Right renal cortex interstitium (tissue), 3 donors: ENCODE measurements around the gene YIPF4. TPM values are rescaled to one million over a fixed set of nuclear protein-coding genes. Genes with fewer than 3 reads are reported as not detected.
A peak's percentile ranks its signal among the peaks of the same experiment; 100 is the strongest.
"Not testable (repeated sequence)": the region's sequence is repeated elsewhere in the genome, so short reads cannot be mapped to it uniquely, and the experiment has no call there.

Source experiments
- DNase-seq, 3 donors: peaks; one replicate each; pipeline ENCODE4 v3.0.0-alpha.2; 2013; ENCODE audit warnings: low read depth in 3 of 3, low spot score in 2 of 3
- polyA plus RNA-seq, 3 donors: library from polyadenylated mRNA; unstranded; fragments of 120-200 nt; gene quantifications; one replicate each; pipeline ENCODE4 v1.2.1, GENCODE V29; 2013; ENCODE audit not compliant: insufficient read length in 3 of 3

YIPF4 gene
- polyA plus RNA-seq = 10 to 100 TPM; 65.7 to 71.9 (median 67.2) TPM

- peak; percentile 89 to 95 (median 93) for DNase-seq
Measured at GRCh38 chr2:32277674-32278477, at the start of gene YIPF4. Gene YIPF4, plus strand, starts transcription at chr2:32277904. Its CDS starts 252 bp downstream, at chr2:32278156.

GRCh38 chr2:32228181-32228580 lies 49.5 kb upstream of the YIPF4 start:
- DNase-seq = no peak

- no peak for DNase-seq
Measured at GRCh38 chr2:32229635-32230034, 48.1 kb upstream of the YIPF4 start.

GRCh38 chr2:32231959-32232358 lies 45.7 kb upstream of the YIPF4 start:
- DNase-seq = no peak

- no peak for DNase-seq
Measured at GRCh38 chr2:32235315-32235714, 42.4 kb upstream of the YIPF4 start.

GRCh38 chr2:32237488-32237887 lies 40.2 kb upstream of the YIPF4 start:
- DNase-seq = no peak

GRCh38 chr2:32237996-32238395 lies 39.7 kb upstream of the YIPF4 start:
- no peak for DNase-seq

GRCh38 chr2:32242331-32242730 lies 35.4 kb upstream of the YIPF4 start:
- DNase-seq = no peak

- DNase-seq = no peak
Measured at GRCh38 chr2:32246911-32247310, 30.8 kb upstream of the YIPF4 start.

- DNase-seq = no peak
Measured at GRCh38 chr2:32248299-32248698, 29.4 kb upstream of the YIPF4 start.

- DNase-seq = no peak
Measured at GRCh38 chr2:32249731-32250236, 27.9 kb upstream of the YIPF4 start.

- no peak for DNase-seq
Measured at GRCh38 chr2:32250290-32250689, 27.4 kb upstream of the YIPF4 start.

GRCh38 chr2:32258242-32258641 lies 19.5 kb upstream of the YIPF4 start:
- DNase-seq = no peak

- no peak for DNase-seq
Measured at GRCh38 chr2:32260376-32260775, 17.3 kb upstream of the YIPF4 start.

- DNase-seq = no peak
Measured at GRCh38 chr2:32262105-32262504, 15.6 kb upstream of the YIPF4 start.

GRCh38 chr2:32264422-32265105 lies 13.1 kb upstream of the YIPF4 start, which contains the start of gene NLRC4:
Gene NLRC4, minus strand, starts transcription at chr2:32264886. Its CDS starts 8,111 bp downstream, at chr2:32256775.
- DNase-seq = no peak

- no peak for DNase-seq
Measured at GRCh38 chr2:32271063-32271462, 6.6 kb upstream of the YIPF4 start.

GRCh38 chr2:32272279-32272678 lies 5.4 kb upstream of the YIPF4 start:
- no peak for DNase-seq

GRCh38 chr2:32274289-32274688 lies 3.4 kb upstream of the YIPF4 start:
- no peak for DNase-seq

GRCh38 chr2:32275790-32276189 lies 1.9 kb upstream of the YIPF4 start:
- not testable (repeated sequence) for DNase-seq

GRCh38 chr2:32277363-32277673 lies 386 bp upstream of the YIPF4 start:
- DNase-seq = no peak

GRCh38 chr2:32278478-32278853 lies 762 bp downstream of the YIPF4 start:
- no peak for DNase-seq
